SKM-1 (cell line): ENCODE measurements around the gene ECEL1.

Source experiments
- DNase-seq: peaks from one replicate; lab custom pipeline; 2025; ENCODE audit not compliant: unreplicated experiment; lab: John Stamatoyannopoulos, UW

ECEL1 gene

DNA sequence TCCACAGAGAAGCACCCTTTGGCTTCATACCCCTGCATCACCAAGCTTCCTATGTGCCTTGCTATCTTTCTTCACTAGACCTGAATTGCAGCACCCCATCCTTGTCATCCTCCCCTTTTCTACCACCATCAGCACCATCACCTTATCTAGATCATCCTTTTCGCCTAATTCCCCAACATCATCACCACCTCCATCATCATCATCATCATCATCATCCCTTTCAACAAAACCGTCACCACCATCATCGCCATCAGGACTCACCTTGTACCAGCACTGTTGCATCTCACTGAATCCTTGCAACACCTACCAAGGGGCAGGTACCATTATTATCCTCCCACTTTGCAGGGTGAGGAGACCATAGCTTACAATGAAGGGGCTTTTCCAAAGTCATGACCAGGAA is 10.8 kb upstream of the ECEL1 start:
- DNase-seq: no peak

DNA sequence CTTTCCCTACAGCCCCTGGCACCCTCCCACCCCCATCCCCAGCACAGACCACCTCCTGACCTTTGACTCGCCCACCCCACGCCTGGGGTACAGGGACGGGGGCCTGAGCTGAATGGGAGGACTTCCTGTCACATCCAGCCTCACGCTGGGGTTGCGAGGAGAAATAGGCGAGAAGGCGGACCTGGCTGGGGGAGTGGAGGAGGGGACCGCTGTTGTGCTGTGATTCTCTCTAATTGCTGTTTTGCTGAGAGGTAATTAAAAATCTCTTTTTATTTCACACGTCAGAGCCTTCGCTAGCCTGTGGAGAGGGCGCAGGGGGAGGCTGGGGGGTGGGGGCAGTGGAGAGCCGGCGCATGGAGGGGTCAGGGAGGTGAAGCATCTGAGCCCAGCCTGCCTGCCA is 9.7 kb upstream of the ECEL1 start:
- no peak for DNase-seq

DNA sequence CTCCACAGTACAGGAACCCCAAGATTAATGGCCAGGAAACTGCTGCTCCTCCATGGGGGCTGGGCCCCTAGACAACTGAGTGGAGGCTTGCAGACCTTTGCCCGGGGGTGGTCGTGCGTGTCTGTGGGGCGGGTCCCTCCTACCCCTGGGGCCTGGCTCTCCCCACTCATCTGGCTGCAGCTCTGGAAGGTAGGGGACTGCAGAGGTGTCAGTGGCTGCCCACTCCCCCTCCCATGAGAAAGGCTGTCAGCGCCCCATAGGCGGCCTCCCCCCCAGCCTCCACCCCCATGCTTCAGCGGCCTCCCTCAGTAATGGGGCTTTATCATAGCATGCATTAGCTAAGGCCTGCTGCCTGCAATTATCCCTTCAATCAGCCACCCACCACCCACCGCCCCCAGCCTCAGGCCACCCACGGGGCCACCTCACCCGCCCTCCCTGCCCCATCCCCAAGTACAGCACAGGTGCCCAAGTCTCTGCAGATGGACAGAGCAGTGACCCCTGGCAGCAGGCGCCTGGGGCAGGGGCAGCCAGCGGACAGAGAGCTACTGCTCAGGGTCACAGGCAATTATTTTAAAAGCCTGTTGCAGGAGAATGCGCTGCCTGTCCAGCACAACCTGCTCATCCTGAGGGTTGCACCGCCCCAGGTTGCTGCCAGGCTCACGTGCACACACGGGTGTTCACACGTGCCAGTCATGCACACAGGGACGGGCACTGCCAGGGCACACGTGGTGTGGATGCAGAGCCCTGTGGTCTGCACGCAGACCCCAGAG is 9.1 kb upstream of the ECEL1 start:
- DNase-seq: no peak

- no peak for DNase-seq
Observed at GRCh38 chr2:232495292-232495691, 7.7 kb upstream of the ECEL1 start.

DNA sequence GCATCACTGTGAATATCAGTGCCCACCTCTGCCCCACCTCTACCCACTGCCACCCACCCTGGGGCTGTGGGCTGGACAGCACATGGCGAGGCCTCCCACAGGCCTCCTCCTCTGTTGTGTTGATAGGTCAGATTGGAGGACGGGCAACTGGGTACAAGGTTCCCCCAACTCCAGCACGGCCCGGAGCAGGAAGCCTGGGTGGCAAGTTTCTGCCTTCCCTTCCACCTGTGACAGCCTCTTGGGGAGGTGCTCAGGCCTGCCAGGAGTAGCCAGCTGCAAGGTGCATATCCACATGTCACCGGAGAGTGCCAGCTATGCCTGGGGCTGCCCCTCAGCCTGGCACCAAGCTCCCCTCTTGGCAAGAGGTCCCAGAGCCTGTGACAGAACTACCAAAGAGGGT is 6.9 kb upstream of the ECEL1 start:
- DNase-seq: no peak

DNA sequence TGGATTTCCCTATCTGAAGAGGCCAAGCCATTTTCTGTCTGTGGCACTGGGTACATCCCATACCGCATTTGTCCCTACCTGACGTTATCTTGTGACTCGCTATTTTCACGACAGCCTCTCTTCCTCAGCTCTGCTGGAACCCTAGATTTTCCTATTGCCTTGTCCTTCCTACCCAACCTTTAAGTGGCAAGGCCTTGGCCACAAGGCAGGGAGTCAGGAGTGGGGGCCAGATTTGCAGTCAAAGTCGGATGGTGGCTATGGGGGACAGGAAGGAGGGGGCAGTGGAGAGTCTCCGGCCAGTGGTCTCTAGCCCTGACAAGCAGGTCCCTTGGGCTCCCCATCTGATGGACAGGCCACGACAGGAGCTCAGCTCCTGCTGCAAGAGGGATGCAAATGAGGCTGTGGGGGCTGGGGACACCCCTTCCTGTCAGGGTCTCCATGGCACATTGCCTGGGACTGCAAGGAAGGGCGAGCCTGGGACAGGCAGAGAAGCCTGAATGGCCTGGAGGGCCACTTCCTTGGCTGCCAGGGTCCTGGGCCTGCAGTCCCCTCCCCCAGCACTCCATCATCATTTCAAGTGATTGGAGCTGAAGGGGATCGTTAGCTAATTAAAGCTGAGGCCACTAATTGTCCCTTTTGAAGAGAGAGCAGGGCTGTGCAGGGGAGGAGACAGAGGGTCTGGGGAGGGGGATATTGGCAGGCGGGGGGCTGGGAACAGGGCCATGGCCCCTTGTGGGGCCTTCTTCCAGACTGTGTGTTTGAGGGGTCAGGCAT is 6.3 kb upstream of the ECEL1 start:
- DNase-seq: no peak

GRCh38 chr2:232492963-232493700 is 5.5 kb upstream of the ECEL1 start:
- DNase-seq: no peak

GRCh38 chr2:232492236-232492848 is 4.7 kb upstream of the ECEL1 start:
- no peak for DNase-seq

DNA sequence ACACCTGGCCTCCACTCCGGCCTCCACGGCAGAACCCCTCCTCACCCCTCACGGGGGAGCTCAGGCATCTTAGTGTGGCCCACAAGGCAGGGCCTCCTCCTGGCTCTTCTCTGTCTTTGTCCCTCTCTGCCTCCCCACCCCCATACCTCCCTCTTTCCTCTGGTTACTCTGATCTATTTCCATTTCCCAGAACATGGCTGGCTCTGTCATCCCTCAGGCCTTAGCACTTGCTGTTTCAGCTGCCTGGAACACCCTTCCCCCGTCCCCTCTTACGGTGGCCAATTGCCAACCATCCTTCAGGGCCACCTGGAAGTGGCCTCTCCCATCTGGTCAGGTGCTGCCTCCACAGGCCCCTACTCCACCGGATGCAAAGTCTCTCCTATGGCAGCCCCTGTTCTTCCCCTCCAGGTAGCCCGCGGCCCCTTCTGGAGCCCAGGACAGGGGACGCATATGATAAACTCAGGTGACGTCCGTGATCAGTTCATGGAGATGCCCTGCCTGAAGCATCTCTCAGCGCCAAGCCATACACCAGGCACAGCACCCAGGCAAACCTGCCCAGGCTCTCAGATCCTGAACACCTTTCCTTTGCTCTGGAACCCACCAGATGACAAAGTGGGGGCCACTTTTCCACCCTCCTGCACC is 3.6 kb upstream of the ECEL1 start:
- no peak for DNase-seq

DNA sequence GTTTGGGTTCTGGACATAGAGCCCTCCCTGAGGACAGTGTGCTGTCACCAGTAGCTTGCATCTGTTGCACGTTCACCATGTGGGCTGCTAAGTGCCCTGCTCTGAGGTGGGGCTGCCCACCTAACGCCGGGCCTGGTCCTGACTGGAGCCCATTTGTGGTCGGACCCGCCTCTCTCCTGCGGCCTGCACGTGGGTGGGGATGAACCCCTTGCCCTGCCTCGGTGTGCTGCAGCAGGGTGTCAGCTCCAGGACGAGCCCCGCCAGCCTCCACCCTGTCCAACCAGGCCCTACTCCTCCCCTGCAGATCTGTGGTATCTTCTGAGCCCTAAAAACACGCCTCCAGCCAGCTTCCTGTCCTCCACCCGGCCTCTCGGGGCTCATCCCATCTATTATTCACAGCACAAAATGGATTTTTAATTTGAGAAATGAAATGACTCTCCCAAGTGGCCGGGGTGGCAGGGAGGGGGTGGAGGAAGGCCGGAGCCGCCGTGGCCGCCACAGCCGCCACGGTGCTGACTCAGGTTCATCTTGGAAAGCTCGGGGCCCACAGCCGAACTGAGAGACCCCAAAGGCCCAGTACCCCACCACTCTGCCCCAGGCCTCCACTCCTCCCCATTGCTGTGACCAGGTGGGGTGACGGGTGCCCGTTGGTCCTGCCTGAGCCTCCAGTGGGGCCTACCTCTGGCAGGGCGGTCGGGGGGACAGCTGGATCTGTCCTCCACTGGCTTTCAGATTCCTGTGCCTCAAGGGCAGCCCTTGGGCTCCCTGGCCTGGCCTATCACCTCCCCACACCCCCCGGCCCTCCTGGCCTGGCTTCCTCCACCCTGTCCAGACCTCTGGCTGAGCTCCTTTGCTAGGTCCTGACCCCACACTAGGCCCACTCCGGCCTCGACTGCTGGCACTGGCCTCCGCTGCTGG is 2.8 kb upstream of the ECEL1 start:
- no peak for DNase-seq

DNA sequence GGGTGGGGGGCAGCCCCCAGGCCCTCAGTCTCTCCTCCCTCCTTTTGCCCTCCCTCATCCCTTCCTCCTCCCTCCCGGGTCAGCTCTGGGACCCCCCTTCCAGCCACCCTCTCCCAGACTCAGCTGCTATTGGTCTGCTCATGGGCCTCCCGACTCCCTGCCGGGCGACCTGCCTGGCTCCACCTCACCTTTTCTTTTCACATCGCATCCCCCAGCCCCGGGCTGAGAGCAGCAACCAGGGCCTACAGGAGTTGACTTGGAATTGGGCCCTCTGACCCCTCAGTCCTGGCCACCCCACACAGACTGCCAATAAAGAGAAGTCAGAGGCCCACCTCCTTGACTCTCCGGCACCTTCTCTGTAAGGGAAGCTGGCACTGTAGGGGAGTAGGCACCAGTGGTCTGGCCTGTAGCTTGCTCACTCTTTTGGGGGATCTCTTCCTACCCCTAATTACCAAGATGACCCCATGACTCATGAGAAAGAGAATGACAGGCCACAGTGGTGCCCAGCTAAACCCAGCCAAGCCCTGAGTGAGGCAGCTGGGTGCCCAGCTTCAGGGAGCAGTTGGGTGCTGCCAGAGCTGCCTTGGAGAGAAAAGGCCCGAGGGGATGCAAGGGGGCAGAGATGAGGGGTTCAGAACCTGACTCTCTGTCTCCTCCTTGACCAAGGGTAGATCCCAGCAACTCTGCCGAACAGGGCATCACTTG is 2.0 kb upstream of the ECEL1 start:
- no peak for DNase-seq

DNA sequence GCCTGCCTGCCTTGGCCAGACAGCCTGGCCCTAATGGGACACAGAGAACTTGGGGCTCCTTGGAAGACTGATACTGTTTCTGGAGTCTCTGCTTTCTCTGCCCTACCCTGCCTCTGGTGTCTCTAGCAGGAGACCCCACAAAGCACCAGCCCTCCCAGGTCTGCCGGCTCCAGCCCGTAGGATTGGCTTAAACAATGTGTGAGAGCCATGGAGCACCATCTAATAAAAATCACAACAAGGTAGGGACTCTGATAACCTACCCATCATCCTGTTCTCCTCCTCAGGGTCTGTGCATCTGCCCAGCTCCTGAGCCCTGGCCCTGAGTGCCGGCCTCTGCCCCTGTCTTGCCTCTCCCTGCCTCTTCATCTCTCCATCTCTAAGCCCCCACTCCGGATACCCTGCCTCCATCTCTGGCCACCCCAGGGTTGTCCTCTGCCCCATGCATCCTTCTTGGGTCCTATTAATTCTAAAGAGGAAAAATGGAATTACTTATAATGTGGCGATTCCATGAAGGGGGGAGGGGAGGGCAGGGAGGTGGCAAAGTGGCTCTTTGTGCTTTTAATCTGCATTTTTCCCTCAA is 1.2 kb upstream of the ECEL1 start:
- no peak for DNase-seq

DNA sequence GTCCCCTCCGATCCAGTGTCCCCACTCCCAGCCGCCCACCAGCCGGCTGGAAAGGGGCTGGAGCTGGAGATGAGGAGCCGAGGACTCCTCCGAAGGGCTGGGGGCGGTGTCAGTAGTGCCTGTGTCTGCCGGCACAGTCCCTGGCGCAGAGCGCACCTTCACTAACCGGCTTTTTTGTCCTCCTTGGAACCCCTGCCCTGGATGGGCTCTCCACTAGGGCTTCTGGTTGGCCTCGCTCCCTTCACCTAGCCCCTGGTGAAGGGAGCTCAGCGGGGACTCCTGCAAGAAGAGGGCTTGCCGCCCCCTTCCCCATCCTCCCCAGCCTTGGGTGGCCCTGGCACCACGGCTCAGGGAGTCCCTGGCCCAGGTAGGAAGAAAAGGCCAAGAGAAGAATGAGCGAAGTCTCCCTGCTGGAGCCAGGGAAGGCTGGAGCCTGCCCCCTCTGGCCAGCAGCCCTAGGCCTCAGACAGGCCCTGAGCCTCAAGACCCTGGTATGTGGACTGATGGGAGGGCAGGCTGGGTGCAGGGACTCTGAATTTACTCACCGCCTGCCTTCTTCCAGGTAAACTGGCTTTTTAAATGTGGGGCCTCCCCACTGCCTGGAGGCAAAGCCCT is 570 bp upstream of the ECEL1 start:
- no peak for DNase-seq

GRCh38 chr2:232486558-232487384 is 863 bp downstream of the ECEL1 start:
- no peak for DNase-seq

DNA sequence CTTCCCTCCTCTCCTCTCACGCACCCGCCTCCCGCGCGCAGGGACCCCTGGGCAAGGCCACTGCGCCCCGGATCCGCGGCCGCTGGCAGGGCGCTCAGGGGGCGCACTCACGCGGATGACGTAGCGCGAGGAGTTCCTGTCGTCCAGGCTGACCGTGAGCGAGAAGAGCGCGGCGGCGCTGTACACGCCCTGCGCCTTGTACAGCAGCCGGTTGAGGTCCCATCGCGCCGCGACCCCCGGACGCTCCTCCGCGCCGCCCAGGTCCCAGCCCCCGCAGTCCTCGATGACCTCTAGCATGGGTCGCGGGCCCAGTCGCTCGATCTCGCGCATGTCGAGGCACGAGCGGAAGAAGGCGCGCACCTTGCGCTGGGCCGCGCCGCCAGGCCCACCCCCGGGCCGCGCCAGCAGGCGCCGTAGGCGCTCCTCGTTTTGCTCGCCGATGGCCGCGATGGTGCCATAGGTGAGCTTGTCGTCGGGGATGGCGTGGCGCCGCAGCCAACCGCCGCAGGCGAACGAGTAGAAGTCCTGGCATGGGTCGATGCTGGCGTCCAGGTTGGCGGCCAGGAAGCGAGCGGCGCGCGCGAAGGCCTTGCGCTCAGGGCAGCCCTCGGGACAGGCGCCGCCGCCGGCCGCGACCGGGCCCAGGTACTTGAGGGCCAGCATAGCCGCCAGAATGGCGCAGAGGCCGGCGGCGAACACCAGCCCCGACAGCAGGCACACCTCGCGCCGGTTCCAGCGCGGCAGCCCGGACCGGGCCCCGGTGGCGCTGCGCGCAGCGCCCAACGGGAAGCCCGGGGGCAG is 1.7 kb downstream of the ECEL1 start:
- no peak for DNase-seq

DNA sequence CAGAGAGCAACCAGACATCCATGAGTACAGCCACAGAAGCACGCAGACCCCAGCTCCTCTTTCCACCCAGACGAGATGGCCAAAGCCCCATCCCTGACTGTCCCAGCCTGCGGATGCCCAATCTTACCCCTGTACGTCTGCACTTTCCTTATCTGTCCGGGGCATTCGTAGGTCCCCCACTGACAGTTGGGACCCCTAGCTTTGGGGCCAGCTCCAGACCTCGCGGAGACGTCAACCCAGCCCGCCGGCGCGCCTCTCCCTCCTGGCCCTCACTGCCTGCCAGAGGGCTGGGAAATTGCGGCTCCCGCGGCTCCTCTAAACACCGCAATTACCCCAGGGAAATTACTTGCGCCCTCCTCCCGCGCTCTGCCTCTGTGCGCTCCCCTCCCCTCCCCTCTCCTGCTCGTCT is 2.3 kb downstream of the ECEL1 start:
- no peak for DNase-seq
